NCI-H2171 treated with DMSO at 0.1 percent for 48 hours (cell line): Measurements from ENCODE around the gene CLEC1A.

Source experiments
- DNase-seq: peaks from one replicate; lab custom pipeline; 2025; lab: John Stamatoyannopoulos, UW

The CLEC1A gene

GRCh38 chr12:10098791-10099190 is at the start of gene CLEC1A:
TSS of gene CLEC1A (minus strand) at chr12:10098985. CDS start at chr12:10098922, 63 bp downstream.
- no peak for DNase-seq

GRCh38 chr12:10147714-10148403 is 49.1 kb upstream of the CLEC1A start:
- no peak for DNase-seq

GRCh38 chr12:10142976-10143589 is 44.3 kb upstream of the CLEC1A start:
- DNase-seq: no peak

GRCh38 chr12:10140001-10140400 is 41.2 kb upstream of the CLEC1A start:
- peak; percentile 4 for DNase-seq

GRCh38 chr12:10136637-10137205 is 37.9 kb upstream of the CLEC1A start:
- DNase-seq: peak; percentile 11

GRCh38 chr12:10135126-10135525 is 36.3 kb upstream of the CLEC1A start:
- no peak for DNase-seq

- no peak for DNase-seq
These were observed 34.1 kb upstream of the CLEC1A start for GRCh38 chr12:10132850-10133370.

- no peak for DNase-seq
These were observed 32.4 kb upstream of the CLEC1A start for GRCh38 chr12:10131111-10131690.

GRCh38 chr12:10130042-10130441 is 31.3 kb upstream of the CLEC1A start, which contains the start of gene CLEC7A:
TSS of gene CLEC7A (minus strand) at chr12:10130199. CDS start at chr12:10130082, 117 bp downstream.
- DNase-seq: no peak

GRCh38 chr12:10128687-10129086 is 29.9 kb upstream of the CLEC1A start:
- no peak for DNase-seq

GRCh38 chr12:10126413-10126812 is 27.6 kb upstream of the CLEC1A start:
- no peak for DNase-seq

- no peak for DNase-seq
These were observed 23.9 kb upstream of the CLEC1A start for GRCh38 chr12:10122689-10123088.

GRCh38 chr12:10121278-10121677 is 22.5 kb upstream of the CLEC1A start:
- DNase-seq: no peak

- no peak for DNase-seq
These were observed 20.3 kb upstream of the CLEC1A start for GRCh38 chr12:10119066-10119465.

- no peak for DNase-seq
These were observed 17.1 kb upstream of the CLEC1A start for GRCh38 chr12:10115890-10116289.

GRCh38 chr12:10115311-10115710 is 16.5 kb upstream of the CLEC1A start:
- no peak for DNase-seq

GRCh38 chr12:10113920-10114319 is 15.1 kb upstream of the CLEC1A start:
- no peak for DNase-seq

GRCh38 chr12:10113075-10113474 is 14.3 kb upstream of the CLEC1A start:
- DNase-seq: no peak

GRCh38 chr12:10111451-10111850 is 12.7 kb upstream of the CLEC1A start:
- DNase-seq: no peak

GRCh38 chr12:10110256-10110844 is 11.6 kb upstream of the CLEC1A start:
- no peak for DNase-seq

GRCh38 chr12:10102322-10102721 is 3.5 kb upstream of the CLEC1A start:
- DNase-seq: no peak

- DNase-seq: no peak
These were observed 2.9 kb upstream of the CLEC1A start for GRCh38 chr12:10101648-10102220.
